NCI-H524 (cell line): ENCODE results near the gene PAX2.

Experiments used
- DNase-seq, 2 experiments: peaks; one replicate each; lab custom pipeline; 2025; lab: John Stamatoyannopoulos, UW

The PAX2 gene

DNA sequence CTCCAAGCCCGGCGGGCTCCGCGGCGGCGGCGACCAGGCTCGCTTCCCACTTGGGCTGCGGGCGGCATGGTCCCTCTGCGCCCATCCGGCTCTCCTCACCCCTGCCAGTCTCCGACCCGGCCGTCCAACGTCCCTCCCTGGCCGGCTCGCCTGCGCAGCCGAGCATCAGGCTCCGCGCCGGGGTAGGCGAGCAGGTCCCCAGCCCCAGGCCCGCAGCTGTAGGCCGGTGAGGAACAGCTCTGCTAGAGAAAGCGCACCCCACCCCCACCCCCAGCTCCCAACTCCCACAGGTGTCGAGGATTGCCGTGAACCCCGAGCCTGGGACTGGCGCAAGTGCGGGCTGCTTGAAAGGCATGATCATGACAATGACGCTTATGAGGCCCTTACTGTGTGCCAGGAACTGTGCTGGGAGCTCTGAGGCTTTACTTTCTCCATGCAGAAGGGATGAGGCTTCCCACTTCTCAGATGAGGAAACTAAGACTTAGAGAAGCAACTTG lies 20.8 kb upstream of the PAX2 start:
- no peak for DNase-seq

DNA sequence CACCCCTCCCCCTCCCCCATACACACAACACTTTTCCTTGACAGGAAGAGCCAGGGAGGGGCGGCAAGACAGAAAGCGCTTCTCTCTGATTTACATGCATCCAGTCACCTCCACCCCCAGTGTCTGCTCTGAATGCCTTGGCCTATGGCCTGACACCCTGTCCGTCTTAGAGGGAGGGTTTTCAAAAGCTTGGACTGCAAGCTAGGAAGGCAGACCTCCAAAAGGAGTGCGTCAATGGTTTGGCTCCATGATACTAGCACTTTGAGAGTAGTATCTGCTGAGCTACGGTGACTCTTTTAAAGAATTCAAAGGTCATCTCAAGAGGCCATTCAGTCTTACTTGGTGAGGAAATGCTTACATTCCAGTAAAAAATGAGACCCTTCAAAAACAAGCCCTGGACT lies 20.3 kb upstream of the PAX2 start:
- DNase-seq = no peak

DNA sequence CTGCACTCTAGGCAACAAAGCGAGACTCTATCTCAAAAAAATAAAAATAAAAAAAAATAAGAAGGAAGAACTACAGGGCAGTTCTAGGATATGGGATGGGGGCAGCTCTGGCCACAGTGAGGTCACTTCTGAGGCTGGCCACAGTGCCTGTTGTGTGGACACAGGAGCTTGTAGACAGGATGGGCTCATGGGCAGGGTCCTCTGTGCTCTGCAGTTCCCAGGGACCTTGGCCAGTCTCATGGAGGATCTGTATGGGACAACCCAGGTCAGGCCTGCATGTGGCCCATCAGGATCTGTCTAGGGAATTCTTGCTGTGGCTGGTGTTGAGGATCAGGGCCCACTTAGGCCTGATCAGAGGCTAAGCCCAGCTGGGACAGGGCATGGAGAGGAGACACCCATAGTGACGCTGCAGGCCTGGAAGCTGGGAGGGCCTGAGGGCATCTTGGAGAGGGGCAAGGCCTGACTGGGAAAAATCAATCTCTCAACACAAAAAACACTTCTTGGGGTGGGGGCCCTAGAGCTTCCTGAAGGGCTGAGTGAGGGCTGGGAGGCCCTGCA lies 19.4 kb upstream of the PAX2 start:
- no peak for DNase-seq

DNA sequence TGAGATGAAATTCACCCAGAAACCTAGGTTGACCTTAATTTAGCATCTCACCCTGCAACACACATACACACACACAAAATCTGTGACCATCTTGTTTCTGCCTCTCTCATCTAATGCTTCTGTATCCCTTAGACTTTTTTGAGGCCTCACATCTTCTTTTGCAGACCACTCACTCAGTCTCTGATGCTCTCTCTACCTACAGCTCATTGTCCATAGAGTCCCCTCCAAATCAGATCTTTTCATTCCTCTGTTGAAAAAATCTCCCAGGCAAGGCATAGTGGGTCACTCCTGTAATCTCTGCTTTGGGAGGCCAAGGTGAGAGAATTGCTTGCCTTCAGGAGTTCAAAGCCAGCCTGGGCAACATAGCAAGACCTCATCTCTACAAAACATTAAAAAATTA lies 17.6 kb upstream of the PAX2 start:
- no peak for DNase-seq

DNA sequence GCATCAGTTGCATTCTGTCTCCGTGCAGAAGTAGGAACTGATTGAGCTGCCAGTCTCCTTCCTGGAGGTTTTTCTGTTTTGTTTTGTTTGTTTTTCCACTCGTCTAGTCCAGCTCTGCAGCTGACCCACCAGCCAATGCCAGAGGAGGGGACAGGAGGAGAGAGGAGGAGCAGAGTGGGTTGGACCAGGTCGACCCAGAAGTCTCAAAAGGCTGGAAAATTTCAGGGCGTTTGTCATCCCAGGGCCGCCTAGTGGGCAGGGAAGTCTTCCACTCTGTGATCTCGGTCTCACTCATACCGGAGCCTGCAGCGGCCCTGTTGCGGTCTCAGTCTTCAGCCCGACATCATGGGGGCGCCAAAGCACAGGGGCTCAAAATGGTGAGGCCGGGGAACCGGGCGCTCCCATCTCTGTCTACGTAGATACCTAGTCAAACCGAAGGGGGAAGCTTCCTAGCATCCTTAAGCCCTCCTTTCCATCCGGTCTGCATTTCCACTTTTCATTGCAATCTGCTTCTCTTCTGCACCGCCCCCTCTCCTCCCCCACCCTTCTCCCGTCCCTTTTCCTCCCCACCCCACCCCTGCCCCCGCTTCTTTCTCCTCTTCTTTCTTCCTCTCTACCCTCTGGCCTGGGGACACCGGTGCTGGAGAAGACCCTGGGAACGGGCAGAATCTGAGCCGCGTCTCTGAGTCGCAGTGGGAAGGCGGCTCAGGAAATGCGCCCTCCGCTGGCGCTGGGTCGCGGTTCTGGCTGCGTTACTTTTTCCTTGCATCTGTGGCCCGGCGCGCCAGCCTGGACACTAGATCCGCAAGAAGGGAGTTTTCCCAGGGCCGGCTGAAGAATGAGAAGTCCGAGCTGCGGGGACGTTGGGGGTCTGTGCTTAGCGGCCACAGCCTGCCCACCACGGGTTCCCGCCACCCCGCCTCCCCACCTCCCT lies 16.2 kb upstream of the PAX2 start:
- peak in 1 of 2 experiments; percentile 42 for DNase-seq

DNA sequence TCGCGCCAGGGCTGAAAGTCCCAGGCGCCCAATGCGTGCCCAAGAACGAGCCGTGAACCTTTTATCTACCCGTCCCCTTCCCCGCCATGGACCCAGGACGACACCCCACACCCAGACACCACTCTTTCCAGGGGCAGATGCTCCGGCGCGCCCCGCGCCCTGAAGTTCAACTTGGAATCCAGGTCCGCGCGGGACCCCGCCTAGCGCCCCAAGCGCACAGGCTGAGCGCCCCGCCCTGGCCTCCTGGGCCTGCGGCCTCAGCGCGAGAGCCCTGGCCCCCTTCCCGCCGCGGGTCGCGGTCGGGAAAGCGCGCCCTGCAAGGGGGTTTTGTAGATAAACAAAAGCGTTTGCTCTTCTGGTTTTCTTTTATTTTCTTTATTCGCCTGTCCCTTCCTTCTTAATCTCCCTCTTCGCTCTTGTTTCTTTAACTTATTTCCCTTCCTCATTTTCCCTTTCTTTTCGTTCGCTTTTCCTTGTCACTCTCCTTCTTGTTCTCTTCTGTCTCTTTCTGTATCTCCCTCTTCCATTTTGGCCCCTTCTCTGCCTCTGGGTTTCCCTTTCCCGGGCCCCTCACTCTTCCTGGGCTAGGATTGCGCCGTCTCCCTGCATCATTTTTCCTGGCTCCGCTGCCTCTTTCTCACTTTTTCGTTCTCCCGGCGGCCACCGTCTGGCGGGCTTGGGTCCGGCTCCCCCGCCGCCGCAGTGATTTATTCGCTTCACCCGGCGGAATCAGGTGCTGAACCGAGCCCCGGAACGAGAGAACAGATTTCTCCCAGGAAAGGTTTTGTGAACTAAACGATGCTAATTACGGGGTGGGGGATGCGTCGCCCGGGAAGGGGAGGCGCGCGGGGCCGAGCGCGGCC lies 15.3 kb upstream of the PAX2 start:
- DNase-seq = peak in 1 of 2 experiments; percentile 7

DNA sequence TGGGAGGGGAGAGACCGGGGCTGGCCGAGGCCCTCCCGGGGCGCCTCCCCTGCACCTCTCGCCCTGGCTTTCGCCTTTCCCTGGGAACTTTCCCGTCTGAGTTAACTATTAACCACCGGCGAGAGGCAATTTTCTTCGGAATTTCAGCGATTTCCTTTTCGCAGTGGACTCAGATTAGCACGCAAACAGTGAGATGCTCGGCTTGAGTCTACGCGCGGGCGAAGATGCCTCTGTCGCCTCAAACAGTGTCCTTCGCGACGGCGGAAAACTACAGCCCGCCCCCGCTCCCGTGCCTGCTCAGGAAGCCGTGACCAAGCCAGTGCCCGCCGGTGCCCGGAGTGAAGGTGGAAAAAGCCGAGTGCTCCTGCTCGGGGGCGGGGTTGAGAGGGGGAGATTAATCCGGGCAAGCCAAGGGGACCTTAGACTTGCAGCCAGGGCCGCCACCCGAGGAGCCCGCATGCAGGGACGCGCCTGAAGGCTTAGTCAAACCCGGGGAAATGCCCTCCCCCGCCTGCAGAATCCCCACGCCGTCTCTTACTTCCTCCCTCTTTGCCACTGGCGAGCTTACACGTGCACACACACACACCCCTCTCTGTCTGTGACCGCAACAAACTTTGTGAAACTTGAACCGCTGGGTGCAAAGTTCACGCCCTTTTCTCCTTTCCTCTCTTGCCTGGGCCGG lies 14.5 kb upstream of the PAX2 start:
- no peak for DNase-seq

DNA sequence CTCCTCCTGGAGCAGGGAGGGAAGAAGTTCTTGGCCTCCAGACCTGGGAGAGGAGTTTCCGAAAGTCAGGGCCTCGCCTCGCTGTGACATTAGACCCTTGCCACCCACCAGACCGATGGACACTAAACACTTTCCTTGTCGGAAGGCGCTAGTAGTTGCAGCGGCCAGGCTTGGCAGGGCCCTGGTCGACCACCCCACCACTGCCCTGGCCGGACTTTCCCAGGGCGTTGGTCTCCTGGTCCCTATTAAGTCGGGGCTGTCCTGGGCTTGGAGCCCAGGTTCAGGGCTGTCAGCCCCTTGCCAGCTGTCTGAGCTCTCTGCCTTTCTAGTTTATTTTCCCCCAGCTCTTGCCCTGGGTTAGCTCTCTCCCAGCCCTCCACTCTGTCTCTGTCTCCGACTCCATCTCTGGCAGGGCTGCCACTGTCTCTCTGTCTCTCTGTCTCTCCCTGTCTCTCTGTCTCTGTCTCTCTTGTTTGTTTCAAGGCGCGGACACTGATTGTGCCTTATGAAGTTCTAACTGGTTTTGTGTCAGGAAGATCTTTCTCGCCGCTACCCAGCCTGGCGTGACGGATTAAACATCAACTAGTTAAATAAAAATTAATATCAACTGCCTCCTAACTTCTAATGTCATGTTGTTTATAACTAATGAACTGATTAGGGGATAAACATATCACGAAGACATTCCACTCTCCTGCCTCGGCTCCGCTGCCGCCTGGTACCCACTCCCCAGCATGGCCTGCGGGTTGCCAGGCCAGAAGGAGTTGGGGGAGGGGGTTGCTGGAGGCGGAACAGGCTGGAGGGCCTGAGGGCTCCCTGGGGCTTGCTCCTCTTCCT lies 13.8 kb upstream of the PAX2 start:
- no peak for DNase-seq

DNA sequence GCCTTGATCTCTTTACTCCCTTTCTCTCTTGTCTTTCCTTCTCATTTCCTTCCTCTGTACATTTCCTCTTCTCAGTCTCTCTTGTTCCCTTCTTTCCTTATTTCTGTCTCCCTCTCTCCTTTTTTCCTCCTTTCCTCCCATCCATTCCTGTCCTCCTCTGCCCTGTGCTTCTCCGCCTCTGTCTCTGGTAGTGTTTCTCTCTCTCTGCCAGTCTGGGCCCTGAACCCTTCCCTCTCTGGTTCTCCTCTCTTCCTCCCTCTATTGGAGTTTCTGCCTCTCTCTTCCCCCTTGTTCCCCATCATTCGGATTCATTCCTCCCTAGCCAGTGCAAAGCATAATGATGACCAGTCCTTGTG lies 13.2 kb upstream of the PAX2 start:
- no peak for DNase-seq

DNA sequence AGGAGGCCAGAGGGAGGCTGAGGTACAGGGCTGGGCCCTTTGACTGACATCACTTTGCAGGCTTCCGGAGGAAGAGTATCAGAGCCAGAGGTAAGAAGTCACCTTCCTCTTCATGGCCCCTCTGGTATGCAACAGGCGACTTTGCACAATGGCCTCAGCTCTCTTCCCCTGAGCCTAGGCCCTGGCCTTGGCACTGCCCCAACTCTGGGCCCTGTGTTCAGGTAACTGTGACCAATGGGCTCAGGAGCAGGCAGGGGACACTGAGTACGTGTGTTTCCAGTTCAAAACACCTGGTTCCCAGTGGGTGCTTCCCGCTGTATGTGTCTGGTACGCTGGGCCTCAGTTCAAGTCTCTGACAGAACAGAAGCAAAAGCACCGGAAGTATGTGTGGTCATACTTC lies 12.1 kb upstream of the PAX2 start:
- no peak for DNase-seq

DNA sequence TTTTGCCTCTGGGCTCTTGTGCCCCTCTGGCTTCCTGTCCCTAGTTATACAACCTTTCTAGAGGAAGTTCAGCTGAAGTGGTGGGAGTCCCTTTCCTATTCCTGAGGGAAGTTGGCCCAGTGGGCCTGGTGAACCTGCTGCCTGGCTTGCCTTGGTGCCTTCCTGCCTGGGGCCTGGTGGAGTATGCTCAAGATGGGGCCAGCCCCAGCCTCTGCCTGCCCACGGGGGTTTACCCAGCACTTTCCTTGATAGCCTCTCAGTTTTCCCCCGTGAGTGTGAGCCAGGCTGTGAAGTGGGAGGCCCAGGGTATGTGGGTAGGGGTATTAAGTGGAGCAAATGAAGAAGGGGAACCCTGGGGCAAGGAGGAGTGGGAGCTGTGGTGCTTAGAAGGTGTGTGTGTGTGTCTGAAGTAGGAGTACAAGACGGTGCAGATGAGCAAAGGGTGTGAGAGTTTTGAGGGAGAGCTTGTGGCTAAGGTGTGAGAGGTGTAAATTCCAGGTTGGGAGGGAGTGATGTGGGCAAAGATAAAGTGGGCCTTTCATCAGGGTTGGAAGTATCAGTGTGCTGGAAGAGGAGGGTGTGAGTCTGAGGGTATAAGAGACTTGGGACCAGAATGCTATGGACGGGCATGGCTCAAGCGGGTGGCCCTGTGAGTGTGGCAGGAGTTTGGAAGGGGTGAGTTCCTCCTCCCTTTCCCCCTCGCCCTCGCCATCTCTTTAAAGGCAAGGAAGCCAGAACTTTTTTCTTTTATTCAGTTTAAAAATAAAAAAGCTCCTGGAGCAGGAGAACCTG lies 10.9 kb upstream of the PAX2 start:
- no peak for DNase-seq

DNA sequence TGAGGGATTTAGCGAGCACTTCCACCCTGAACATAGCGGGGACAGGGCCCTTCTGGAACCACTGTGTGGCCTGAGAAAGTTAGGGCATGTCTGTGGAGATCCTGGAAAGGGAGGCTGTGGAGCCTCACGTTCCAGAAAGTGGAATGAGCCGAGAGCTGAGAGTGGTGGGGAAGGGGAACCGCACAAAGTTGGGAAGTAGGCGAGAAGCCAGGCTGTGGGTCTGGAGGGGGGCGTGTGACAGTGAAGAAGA lies 10.4 kb upstream of the PAX2 start:
- DNase-seq = no peak

DNA sequence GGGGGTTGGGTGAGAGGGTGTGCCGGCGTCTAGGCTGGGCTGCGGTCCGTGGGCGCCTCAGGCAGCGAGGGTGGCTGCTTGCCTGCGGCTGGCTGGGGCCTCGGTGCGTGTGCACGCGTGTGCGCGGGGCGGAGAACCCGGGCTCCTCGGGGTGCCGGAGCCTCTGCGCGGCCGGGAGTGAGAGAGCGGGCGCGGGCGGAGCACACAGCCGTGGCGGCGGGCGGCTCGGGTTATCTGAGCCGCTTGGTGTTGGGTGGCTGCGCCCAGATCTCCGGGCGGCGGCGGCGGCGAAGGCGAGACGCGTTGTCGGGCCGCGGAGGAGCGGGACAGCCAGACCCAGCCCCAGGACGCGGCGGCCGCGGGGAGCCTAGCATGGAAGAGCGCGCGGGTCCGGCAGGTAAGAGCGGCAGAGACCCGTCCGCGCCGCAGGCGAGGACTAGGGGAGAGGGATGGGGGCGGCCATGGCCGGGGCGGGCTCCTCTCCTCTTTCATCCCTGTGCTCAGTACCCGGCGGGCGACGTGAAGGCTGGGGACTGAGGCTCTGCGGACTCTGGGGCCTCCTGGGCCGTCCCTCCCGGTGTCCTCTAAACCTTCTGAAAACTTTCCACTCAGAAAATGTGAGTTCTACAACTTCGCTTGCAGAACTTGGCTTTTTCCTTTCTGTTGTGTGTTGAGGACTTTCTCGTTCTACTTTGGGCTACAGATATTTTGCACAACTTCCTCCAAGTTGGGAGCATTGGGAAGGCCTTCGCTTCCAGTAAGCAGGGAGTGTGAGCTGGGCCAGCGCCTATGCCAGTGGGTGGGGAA lies 9.8 kb upstream of the PAX2 start:
- DNase-seq = no peak

DNA sequence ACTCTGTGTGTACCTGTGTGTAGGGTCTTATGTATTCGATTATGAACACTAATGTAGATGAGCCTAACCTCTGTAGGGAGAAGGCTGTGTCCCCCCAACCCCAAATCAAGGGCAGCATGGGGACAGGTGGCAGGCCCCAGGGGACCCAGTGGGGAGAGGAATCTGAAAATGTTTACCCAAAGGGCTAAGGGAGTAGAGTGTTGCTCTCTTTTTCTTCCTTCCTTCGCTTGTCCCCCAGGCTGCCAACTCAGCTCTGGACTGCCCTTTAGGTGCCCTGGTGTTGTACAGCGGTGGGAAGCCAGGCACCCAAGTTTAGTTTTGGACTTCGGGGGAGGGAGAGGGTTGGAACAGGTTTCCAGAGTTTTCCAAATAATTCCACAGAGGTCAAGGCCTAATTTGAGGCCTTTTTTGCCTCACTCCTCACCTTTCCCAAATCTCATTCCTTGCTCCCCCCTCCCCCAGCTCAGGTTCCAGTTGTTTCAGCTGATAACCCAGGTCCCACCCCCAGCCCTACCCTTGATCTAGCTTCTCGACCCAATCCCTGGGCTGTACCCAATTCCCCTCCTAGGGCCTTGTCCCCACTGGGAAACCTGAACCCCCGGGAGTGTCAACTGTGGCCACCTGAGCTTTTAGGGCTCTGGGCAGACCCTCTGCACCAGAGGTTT lies 9.1 kb upstream of the PAX2 start:
- DNase-seq = no peak

DNA sequence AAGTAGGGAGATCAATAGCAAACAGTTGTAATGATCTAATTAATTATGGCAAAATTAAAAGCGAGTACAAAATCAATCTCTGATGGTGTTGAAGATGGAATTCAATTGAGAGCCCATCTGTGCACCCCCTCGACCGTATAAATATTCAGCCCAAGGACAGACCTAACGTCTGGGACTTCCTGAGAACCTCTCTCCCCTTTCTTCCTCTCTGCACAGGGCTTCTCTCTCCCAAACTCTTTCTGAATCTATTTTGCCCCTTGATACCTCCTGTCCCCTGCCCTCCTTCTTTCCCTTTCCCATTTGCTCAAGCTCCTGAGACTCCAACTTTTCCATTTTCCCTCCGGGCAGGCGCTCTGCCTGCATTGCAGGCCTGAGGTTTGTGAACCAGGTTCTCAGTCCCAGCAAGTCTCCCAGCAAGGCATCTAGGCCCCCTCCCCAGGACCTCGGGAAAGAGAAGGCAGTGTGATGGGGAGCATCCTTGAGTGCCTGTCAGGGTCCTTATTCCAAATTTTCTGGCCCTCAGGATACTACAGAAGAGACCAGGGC lies 8.5 kb upstream of the PAX2 start:
- no peak for DNase-seq

DNA sequence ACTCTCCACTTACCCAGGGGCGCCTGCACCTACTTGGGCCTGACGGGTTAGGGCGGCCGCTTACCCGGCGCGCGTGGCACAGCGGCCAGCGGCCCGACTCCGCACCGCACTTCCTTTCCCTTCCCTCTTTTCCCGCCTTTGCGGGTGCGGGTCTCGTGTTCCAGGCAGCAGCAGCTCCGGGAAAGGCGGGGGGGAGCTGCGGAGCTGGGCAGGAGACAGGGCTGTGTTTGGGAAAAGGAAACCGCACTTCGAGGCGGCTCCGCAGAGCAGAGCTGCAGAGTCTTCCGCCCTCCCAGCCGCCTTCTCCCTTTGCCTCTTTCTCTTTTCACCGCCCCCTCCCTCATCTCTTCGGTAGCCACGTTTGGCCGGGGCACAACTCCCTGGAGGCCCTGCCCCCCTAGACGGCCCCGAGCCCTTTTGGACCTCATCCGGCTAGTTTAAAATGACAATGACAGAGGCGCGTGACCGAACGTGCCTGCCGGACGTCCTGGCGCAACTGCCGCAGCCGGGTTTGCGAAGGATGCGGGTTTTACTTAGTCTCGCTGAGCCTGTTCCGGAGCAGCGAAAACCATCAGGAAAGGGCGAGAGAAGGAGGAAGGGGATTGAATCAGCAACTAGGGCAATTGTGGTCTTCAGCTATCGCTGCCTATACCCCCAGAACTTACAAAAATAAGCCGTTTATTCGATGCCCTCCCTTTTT lies 7.9 kb upstream of the PAX2 start:
- no peak for DNase-seq

DNA sequence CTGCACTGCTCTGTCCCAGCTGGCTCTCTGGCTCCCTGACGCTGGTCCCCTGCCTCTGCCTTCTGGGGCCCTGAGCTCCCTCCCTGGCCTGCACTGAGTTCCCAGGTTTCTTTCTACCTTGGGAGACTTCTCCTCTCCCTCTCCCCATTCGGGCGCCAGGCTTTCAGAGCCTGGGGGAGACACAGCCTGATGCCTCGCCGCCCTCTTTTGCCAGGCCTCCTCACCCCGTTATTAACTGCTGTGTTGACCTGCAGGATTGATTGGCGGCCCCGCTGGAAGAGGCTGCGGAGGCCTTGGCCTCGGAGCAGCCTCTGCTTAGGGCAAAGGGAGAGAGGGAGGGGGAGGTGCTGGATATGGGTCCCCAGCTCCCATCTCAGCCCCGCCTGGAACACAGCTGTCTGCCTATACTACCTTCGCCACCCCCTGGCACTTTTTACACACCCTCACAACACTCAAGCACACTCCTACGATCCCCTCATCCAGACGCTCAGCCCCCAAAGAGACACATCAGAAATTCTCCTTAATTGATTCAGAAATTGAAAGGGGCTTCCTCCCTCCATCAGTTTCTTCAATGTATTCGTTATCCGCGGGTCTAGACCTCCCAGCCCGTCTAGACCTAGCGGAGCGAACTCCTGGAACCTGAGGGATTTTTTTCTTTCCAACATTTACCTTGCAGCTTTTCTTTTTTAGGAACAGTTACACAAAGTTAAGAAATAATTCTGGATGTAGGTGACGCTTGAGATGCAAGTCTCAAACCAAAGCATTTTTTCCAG lies 7.1 kb upstream of the PAX2 start:
- no peak for DNase-seq
